Stimulated activated CD4-positive, alpha-beta T cell treated with anti-CD3 and anti-CD28 coated beads, Interleukin-2, amount 100 ng/mL, for 4 hours (primary cell): Measurements from ENCODE around the gene LONP1.
"Not testable (repeated sequence)": the region's sequence is repeated elsewhere in the genome, so short reads cannot be mapped to it uniquely, and the experiment has no call there.

Experiments
- DNase-seq: peaks from one replicate; pipeline ENCODE4 v3.0.0-alpha.2; 2020; ENCODE audit warnings: low read depth

The LONP1 gene

GRCh38 chr19:5713228-5713627 lies 6.7 kb downstream of the LONP1 start:
- DNase-seq = no peak

- DNase-seq = no peak
Observed at GRCh38 chr19:5711713-5712161, 8.2 kb downstream of the LONP1 start.

- DNase-seq = no peak
Observed at GRCh38 chr19:5711025-5711424, 8.9 kb downstream of the LONP1 start.

- DNase-seq = no peak
Observed at GRCh38 chr19:5707576-5708575, 12.1 kb downstream of the LONP1 start.

- DNase-seq = no peak
Observed at GRCh38 chr19:5706876-5707573, 12.9 kb downstream of the LONP1 start.

- DNase-seq = no peak
Observed at GRCh38 chr19:5705552-5705951, 14.4 kb downstream of the LONP1 start.

- DNase-seq = no peak
Observed at GRCh38 chr19:5703819-5704818, 15.8 kb downstream of the LONP1 start.

GRCh38 chr19:5702053-5702410 lies 17.9 kb downstream of the LONP1 start:
- not testable (repeated sequence) for DNase-seq

- DNase-seq = no peak
Observed at GRCh38 chr19:5700455-5701092, 19.4 kb downstream of the LONP1 start.

- DNase-seq = no peak
Observed at GRCh38 chr19:5698635-5699422, 21.1 kb downstream of the LONP1 start.

- DNase-seq = no peak
Observed at GRCh38 chr19:5697890-5698634, 21.9 kb downstream of the LONP1 start.

GRCh38 chr19:5697022-5697889 lies 22.7 kb downstream of the LONP1 start:
- no peak for DNase-seq

- no peak for DNase-seq
Observed at GRCh38 chr19:5696196-5697021, 23.5 kb downstream of the LONP1 start.

- no peak for DNase-seq
Observed at GRCh38 chr19:5695649-5696195, 24.2 kb downstream of the LONP1 start.

GRCh38 chr19:5694956-5695648 lies 24.8 kb downstream of the LONP1 start:
- no peak for DNase-seq

GRCh38 chr19:5694167-5694955 lies 25.6 kb downstream of the LONP1 start:
- DNase-seq = no peak
